ENCODE measurements around the gene SRCIN1.

- TF ChIP-seq CTCF (IDR thresholded peaks at IDR 0.05; ENCODE audit: low read depth, low read length) (no peak), POLR2A (IDR thresholded peaks at IDR 0.05; ENCODE audit: extremely low read depth, insufficient read length) (no peak), MAX (IDR thresholded peaks at IDR 0.05; ENCODE audit: low read depth, low read length) (no peak)
Observed at GRCh38 chr17:38532451-38532850, 73.3 kb downstream of the SRCIN1 start.

Data from NB4 (cell line).